Mesenchymal stem cell (in vitro differentiated cells and primary cell): ENCODE data around the gene FBXW8.

Experiments used
- DNase-seq: peaks from one replicate; pipeline ENCODE4 v3.0.0-alpha.2; 2013
- H2AFZ ChIP-seq: one replicate; pipeline ENCODE4 v1.6.1; 2013; ENCODE audit warnings: low read depth, mild to moderate bottlenecking, control low read depth, inconsistent platforms, low read length, moderate library complexity
- H2AK5ac ChIP-seq: 2 replicates; pipeline ENCODE4 v1.6.1; 2013; ENCODE audit warnings: low read length, moderate library complexity, mild to moderate bottlenecking, inconsistent platforms; ENCODE audit not compliant: severe bottlenecking
- H2BK120ac ChIP-seq: one replicate; pipeline ENCODE4 v1.6.1; 2013; ENCODE audit warnings: low read depth, mild to moderate bottlenecking, inconsistent platforms, low read length, moderate library complexity
- H2BK12ac ChIP-seq, 2 experiments: one replicate each; pipeline ENCODE4 v1.6.1; 2013; ENCODE audit warnings: inconsistent platforms in 2 of 2, low read length in 2 of 2, mild to moderate bottlenecking in 2 of 2, moderate library complexity in 2 of 2, control low read depth in 1 of 2
- H2BK15ac ChIP-seq: one replicate; pipeline ENCODE4 v1.6.1; 2013; ENCODE audit warnings: mild to moderate bottlenecking, low read depth, inconsistent platforms; ENCODE audit not compliant: poor library complexity, severe bottlenecking
- H2BK5ac ChIP-seq: 2 replicates; pipeline ENCODE4 v1.6.1; 2013; ENCODE audit warnings: low read depth, mild to moderate bottlenecking, low read length, control low read depth, inconsistent platforms; ENCODE audit not compliant: poor library complexity, severe bottlenecking
- H3K14ac ChIP-seq, 2 experiments: one replicate each; pipeline ENCODE4 v1.6.1; 2013; ENCODE audit warnings: inconsistent platforms in 2 of 2, low read length in 2 of 2, control low read depth in 1 of 2, mild to moderate bottlenecking in 1 of 2, moderate library complexity in 1 of 2
- H3K18ac ChIP-seq, 2 experiments: one replicate each; pipeline ENCODE4 v1.6.1; 2013; ENCODE audit warnings: inconsistent platforms in 2 of 2, low read length in 2 of 2, control low read depth in 1 of 2, low read depth in 1 of 2, mild to moderate bottlenecking in 1 of 2
- H3K23ac ChIP-seq, 2 experiments: one replicate each; pipeline ENCODE4 v1.6.1; 2013; ENCODE audit warnings: inconsistent platforms in 2 of 2, low read length in 2 of 2, mild to moderate bottlenecking in 2 of 2, moderate library complexity in 2 of 2, control low read depth in 1 of 2
- H3K27ac ChIP-seq: 2 replicates; pipeline ENCODE4 v1.5.1; 2013; ENCODE audit warnings: mild to moderate bottlenecking, moderate library complexity, low read length, control low read depth, inconsistent platforms; ENCODE audit not compliant: poor library complexity, severe bottlenecking
- H3K27me3 ChIP-seq, 2 experiments: 2 replicates each; pipeline versions ENCODE4 v1.6.1 to v1.7.0; 2013; ENCODE audit warnings: low read length in 2 of 2, mild to moderate bottlenecking in 2 of 2, moderate library complexity in 2 of 2, control low read depth in 1 of 2, inconsistent platforms in 1 of 2; ENCODE audit not compliant: control insufficient read depth in 1 of 2, insufficient read depth in 1 of 2
- H3K36me3 ChIP-seq, 2 experiments: 2 replicates each; pipeline versions ENCODE4 v1.6.1 to v1.7.0; 2013; ENCODE audit warnings: low read length in 2 of 2, control low read depth in 1 of 2, inconsistent platforms in 1 of 2, low read depth in 1 of 2, mild to moderate bottlenecking in 1 of 2; ENCODE audit not compliant: insufficient read depth in 2 of 2, control insufficient read depth in 1 of 2
- H3K4ac ChIP-seq, 2 experiments: one replicate each; pipeline ENCODE4 v1.6.1; 2013; ENCODE audit warnings: inconsistent platforms in 2 of 2, low read length in 2 of 2, mild to moderate bottlenecking in 2 of 2, moderate library complexity in 2 of 2, control low read depth in 1 of 2, low read depth in 1 of 2
- H3K4me1 ChIP-seq: 2 replicates; pipeline ENCODE4 v1.6.1; 2013; ENCODE audit warnings: low read depth, low read length, control low read depth; ENCODE audit not compliant: control insufficient read depth, insufficient read depth
- H3K4me2 ChIP-seq: 2 replicates; pipeline ENCODE4 v1.6.1; 2013; ENCODE audit warnings: low read length, mild to moderate bottlenecking, inconsistent platforms; ENCODE audit not compliant: poor library complexity, severe bottlenecking
- H3K4me3 ChIP-seq, 2 experiments: 2 replicates each; pipeline versions ENCODE4 v1.5.1 to v1.7.0; 2013; ENCODE audit warnings: low read length in 2 of 2, mild to moderate bottlenecking in 2 of 2, control low read depth in 1 of 2, low read depth in 1 of 2; ENCODE audit not compliant: insufficient read depth in 1 of 2
- H3K79me1 ChIP-seq: replicated peaks from 2 replicates; pipeline ENCODE4 v1.6.1; 2013; ENCODE audit warnings: mild to moderate bottlenecking, control low read depth, low read length, inconsistent platforms; ENCODE audit not compliant: poor library complexity, severe bottlenecking
- H3K9ac ChIP-seq: 2 replicates; pipeline ENCODE4 v1.7.0; 2013; ENCODE audit warnings: mild to moderate bottlenecking, low read length, moderate library complexity
- H3K9me3 ChIP-seq: 2 replicates; pipeline ENCODE4 v1.7.0; 2013; ENCODE audit warnings: mild to moderate bottlenecking, low read length; ENCODE audit not compliant: control insufficient read depth
- H4K8ac ChIP-seq: one replicate; pipeline ENCODE4 v1.6.1; 2013; ENCODE audit warnings: inconsistent platforms, mild to moderate bottlenecking, low read length, moderate library complexity
- H4K91ac ChIP-seq: one replicate; pipeline ENCODE4 v1.6.1; 2013; ENCODE audit warnings: mild to moderate bottlenecking, low read length, inconsistent platforms
- WGBS: methylation state at CpG from one replicate; pipeline ENCODE4 v1.1.7; 2013; ENCODE audit warnings: mixed read lengths; 5-methylcytosine and 5-hydroxymethylcytosine counted together

Gene FBXW8

DNA sequence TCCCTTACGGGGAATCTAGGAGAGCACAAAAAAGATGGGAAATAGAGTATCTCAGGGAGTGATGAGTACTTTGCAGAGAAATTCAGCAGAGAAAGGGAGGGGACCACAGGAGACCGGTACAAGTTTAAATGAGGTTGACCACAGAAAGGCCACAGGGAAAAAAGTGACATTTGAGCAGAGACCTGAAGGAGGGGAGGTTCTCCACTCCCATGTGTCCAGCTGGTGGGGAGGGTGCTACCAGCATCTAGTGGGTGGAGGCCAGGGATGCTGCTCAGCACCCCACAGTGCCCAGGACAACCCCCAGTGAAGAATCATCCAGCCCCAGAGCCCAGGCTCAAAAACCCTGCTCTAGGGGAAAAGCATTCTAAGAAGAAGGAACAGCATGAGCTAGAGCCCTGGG lies 153.8 kb downstream of the FBXW8 start:
- Histone ChIP-seq H4K8ac (no peak overlapping the region), H2BK15ac (no peak overlapping the region), H2BK12ac (no peak overlapping the region), H4K91ac (no peak overlapping the region), H3K9me3 (no peaks in the 10 kb centered on the region), H3K36me3 (no peaks in the 10 kb centered on the region), H3K9ac (no peak overlapping the region), H2AK5ac (no peak overlapping the region), H3K18ac (no peak overlapping the region), H3K27me3 (peaks cover 55 to 70% of the 10 kb centered on the region in 2 experiments), H2BK5ac (no peak overlapping the region), H3K4me3 (no peak overlapping the region), H2BK120ac (no peak overlapping the region), H3K4me1 (no peaks in the 10 kb centered on the region), H3K4ac (no peak overlapping the region), H3K4me2 (no peak overlapping the region), H3K14ac (no peak overlapping the region), H3K79me1 (no peaks in the 10 kb centered on the region), H3K27ac (no peak overlapping the region), H2AFZ (no peak overlapping the region), H3K23ac (no peak overlapping the region)
- DNase-seq, result no peak
- WGBS, result 97% methylated on average over 2 of the region's 2 CpGs

DNA sequence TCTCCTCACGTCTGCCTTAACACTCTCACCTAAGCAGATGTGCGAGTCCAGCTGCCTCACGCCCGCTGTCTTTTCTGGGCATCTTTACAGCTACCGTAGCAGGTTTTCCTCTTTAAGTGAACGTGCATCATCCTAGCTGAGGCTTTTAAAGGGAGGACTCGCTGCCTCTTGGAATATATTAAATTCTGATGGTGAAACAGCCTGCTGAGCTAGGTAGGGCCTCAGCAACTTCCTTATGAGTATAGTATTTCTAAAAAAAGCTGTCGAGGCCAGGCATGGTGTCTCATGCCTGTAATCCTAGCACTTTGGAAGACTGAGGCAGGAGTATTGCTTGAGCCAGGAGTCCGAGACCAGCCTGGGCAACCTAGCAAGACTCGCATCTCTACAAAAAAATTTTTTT lies 156.3 kb downstream of the FBXW8 start:
- Histone ChIP-seq H2BK12ac (no peak overlapping the region), H2BK15ac (no peak overlapping the region), H3K27me3 (peaks cover 39 to 46% of the 10 kb centered on the region in 2 experiments), H2BK120ac (no peak overlapping the region), H3K36me3 (no peaks in the 10 kb centered on the region), H2AFZ (no peak overlapping the region), H3K4me2 (no peak overlapping the region), H3K4ac (no peak overlapping the region), H3K14ac (no peak overlapping the region), H4K91ac (no peak overlapping the region), H3K23ac (no peak overlapping the region), H3K27ac (no peak overlapping the region), H2AK5ac (no peak overlapping the region), H3K4me1 (no peaks in the 10 kb centered on the region), H3K4me3 (no peak overlapping the region), H3K18ac (no peak overlapping the region), H2BK5ac (no peak overlapping the region), H3K79me1 (no peaks in the 10 kb centered on the region), H4K8ac (no peak overlapping the region), H3K9me3 (no peaks in the 10 kb centered on the region), H3K9ac (no peak overlapping the region)
- 89% methylated on average over 10 of the region's 10 CpGs for WGBS
- no peak for DNase-seq

DNA sequence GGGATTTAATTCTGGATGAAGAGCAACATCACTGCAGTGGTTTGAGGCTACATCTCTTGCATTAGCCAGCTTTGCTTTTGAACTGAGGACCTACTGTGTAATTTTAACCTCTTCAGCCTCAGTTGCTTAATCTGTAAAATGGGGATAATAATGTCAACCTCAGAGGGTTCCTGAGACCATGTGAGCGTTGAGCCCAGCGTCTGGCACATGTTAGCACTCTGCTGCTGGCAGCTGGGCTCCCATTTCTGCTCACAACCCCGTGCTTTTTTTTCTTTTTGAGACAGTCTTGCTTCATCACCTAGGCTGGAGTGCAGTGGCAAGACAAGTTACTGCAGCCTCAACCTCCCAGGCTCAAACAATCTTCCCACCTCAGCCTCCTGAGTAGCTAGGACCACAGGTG lies 156.9 kb downstream of the FBXW8 start:
- Histone ChIP-seq H2BK120ac (no peak overlapping the region), H4K8ac (no peak overlapping the region), H3K79me1 (no peaks in the 10 kb centered on the region), H3K27me3 (peaks cover 37 to 47% of the 10 kb centered on the region in 2 experiments), H3K4ac (no peak overlapping the region), H2BK12ac (no peak overlapping the region), H2BK15ac (no peak overlapping the region), H3K14ac (no peak overlapping the region), H3K4me2 (no peak overlapping the region), H3K4me3 (no peak overlapping the region), H3K18ac (no peak overlapping the region), H3K36me3 (no peaks in the 10 kb centered on the region), H3K4me1 (no peaks in the 10 kb centered on the region), H3K9ac (no peak overlapping the region), H3K9me3 (no peaks in the 10 kb centered on the region), H3K23ac (no peak overlapping the region), H3K27ac (no peak overlapping the region), H4K91ac (no peak overlapping the region), H2AK5ac (no peak overlapping the region), H2AFZ (no peak overlapping the region), H2BK5ac (no peak overlapping the region)
- 82% methylated on average over 3 of the region's 3 CpGs for WGBS
- no peak for DNase-seq

DNA sequence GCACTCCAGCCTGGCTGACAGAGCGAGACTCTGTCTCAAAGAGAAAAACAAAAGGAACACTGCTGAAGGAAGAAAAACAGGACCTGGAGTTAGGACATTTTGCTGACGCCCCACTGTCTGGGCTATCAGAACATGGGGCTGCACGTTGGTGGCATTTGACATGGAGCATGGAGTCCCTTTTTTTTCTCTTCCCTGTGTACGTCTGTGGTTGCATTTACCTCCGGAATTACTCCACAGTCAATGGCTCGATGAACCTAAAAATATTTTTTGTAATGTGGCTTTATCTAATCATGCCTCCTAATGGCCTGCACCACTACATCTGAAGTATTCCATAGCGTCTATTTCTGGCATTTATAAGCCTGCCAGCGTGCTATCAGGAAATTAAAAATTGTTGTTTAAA lies 157.7 kb downstream of the FBXW8 start:
- Histone ChIP-seq H3K79me1 (no peaks in the 10 kb centered on the region), H3K18ac (no peak overlapping the region), H2BK120ac (no peak overlapping the region), H4K8ac (no peak overlapping the region), H3K4me2 (no peak overlapping the region), H3K4me3 (no peak overlapping the region), H3K4ac (no peak overlapping the region), H3K23ac (no peak overlapping the region), H3K4me1 (no peaks in the 10 kb centered on the region), H2AK5ac (no peak overlapping the region), H2AFZ (no peak overlapping the region), H3K36me3 (no peaks in the 10 kb centered on the region), H3K27ac (no peak overlapping the region), H3K9ac (no peak overlapping the region), H2BK12ac (no peak overlapping the region), H2BK5ac (no peak overlapping the region), H3K27me3 (peaks cover 33 to 47% of the 10 kb centered on the region in 2 experiments), H2BK15ac (no peak overlapping the region), H4K91ac (no peak overlapping the region), H3K14ac (no peak overlapping the region), H3K9me3 (no peaks in the 10 kb centered on the region)
- DNase-seq, result no peak
- WGBS, result 76% methylated on average over 5 of the region's 8 CpGs
